Panc1 (cell line): ENCODE measurements around the gene OR8K5. TPM values are rescaled to one million over a fixed set of nuclear protein-coding genes. Genes with fewer than 3 reads are reported as not detected.
"Not testable (repeated sequence)": the region's sequence is repeated elsewhere in the genome, so short reads cannot be mapped to it uniquely, and the experiment has no call there.

ENCODE experiments used
- ATAC-seq: fragments of 200-7000 bp; cut with Tn5 transposase; 2 replicates; pipeline ENCODE4 v1.9.1; 2020; ENCODE audit warnings: mild to moderate bottlenecking, moderate library complexity
- BruUV-seq: library from RNA; stranded (reverse); fragments of 400-500 nt; replicated peaks from 2 replicates; lab custom pipeline; 2021; lab: Mats Ljungman, UMichigan
- CTCF ChIA-PET: fragments of 300-600 bp; sonication (Branson Sonifier 250); formaldehyde crosslinking; loops from one replicate; lab custom pipeline; 2022; ENCODE audit warnings: antibody characterized with exemption; lab: Charles Lee
- POLR2A ChIA-PET: fragments of 300-600 bp; sonication (Branson Sonifier 250); formaldehyde crosslinking; loops from one replicate; lab custom pipeline; 2022; ENCODE audit warnings: antibody characterized with exemption; lab: Charles Lee
- DNase-seq: peaks from one replicate; pipeline ENCODE4 v3.0.0-alpha.2; 2010; ENCODE audit warnings: low read depth, low spot score
- H3K27ac ChIP-seq: 2 replicates; pipeline ENCODE4 v1.5.1; 2011; ENCODE audit warnings: mild to moderate bottlenecking, low read length, inconsistent platforms
- H3K27me3 ChIP-seq: fragments of 200-500 bp; sonication (Bioruptor generic); 2 replicates; pipeline ENCODE4 v1.6.0; 2014; ENCODE audit warnings: low read length, inconsistent platforms; ENCODE audit not compliant: control insufficient read depth, insufficient read depth
- H3K36me3 ChIP-seq: fragments of 200-500 bp; sonication (Bioruptor generic); 2 replicates; pipeline ENCODE4 v1.5.1; 2014; ENCODE audit warnings: inconsistent platforms, mild to moderate bottlenecking, low read length, moderate library complexity; ENCODE audit not compliant: control insufficient read depth, insufficient read depth
- H3K4me1 ChIP-seq: 2 replicates; pipeline ENCODE4 v1.5.1; 2011; ENCODE audit warnings: inconsistent platforms, mild to moderate bottlenecking, low read length, moderate library complexity; ENCODE audit not compliant: control insufficient read depth, insufficient read depth
- H3K4me3 ChIP-seq, 2 experiments: 2 replicates each; pipeline ENCODE4 v1.5.1; 2011 to 2012; ENCODE audit warnings: low read depth in 2 of 2, low read length in 2 of 2, mild to moderate bottlenecking in 2 of 2, inconsistent platforms in 1 of 2, moderate library complexity in 1 of 2
- H3K9me3 ChIP-seq: fragments of 200-500 bp; sonication (Bioruptor generic); 2 replicates; pipeline ENCODE4 v1.5.1; 2014; ENCODE audit warnings: low read depth, mild to moderate bottlenecking, inconsistent platforms, low read length, moderate library complexity; ENCODE audit not compliant: control insufficient read depth, insufficient read depth
- POLR2AphosphoS5 ChIP-seq: IDR thresholded peaks from 2 replicates; pipeline ENCODE4 v1.6.1; 2012; ENCODE audit warnings: mild to moderate bottlenecking, low read depth, low read length, moderate library complexity
- SIN3A ChIP-seq: IDR thresholded peaks from 2 replicates; pipeline ENCODE4 v1.6.1; 2012; ENCODE audit warnings: low read depth, mild to moderate bottlenecking, low read length, moderate library complexity, borderline replicate concordance; ENCODE audit not compliant: insufficient read depth
- TCF7L2 ChIP-seq: IDR thresholded peaks from 2 replicates; pipeline ENCODE4 v1.6.1; 2011; ENCODE audit warnings: mild to moderate bottlenecking, low read depth, low read length, inconsistent platforms
- in situ Hi-C: cut with HindIII; loops from 2 replicates; pipeline ENCODE4 v1.10.0; 2016; ENCODE audit warnings: low sequenced_read_pairs, low pct_unique_long_range_greater_than_20kb
- intact Hi-C: fragments of 100-400 bp; cut with micrococcal nuclease; formaldehyde crosslinking; loops from one replicate; pipeline ENCODE4 v1.10.0; 2022; ENCODE audit not compliant: unreplicated experiment
- total RNA-seq: library from RNA; stranded (reverse); gene quantifications from one replicate; pipeline ENCODE4 v1.2.1, GENCODE V29; 2021; ENCODE audit not compliant: unreplicated experiment
- TF ChIP-seq, protein P1 (sequence below), 2 experiments: IDR thresholded peaks; 2 replicates each; pipeline ENCODE4 v1.6.1; 2011 to 2012; ENCODE audit warnings: low read depth in 2 of 2, control low read depth in 1 of 2, low read length in 1 of 2, mild to moderate bottlenecking in 1 of 2, moderate library complexity in 1 of 2; ENCODE audit not compliant: insufficient read depth in 1 of 2
- TF ChIP-seq, protein P2 (sequence below): fragments of 450-650 bp; IDR thresholded peaks from 2 replicates; pipeline ENCODE4 v1.5.1; 2017; ENCODE audit warnings: mild to moderate bottlenecking

OR8K5 gene
- total RNA-seq, 1 experiment from 2014 or later = not detected

DNA sequence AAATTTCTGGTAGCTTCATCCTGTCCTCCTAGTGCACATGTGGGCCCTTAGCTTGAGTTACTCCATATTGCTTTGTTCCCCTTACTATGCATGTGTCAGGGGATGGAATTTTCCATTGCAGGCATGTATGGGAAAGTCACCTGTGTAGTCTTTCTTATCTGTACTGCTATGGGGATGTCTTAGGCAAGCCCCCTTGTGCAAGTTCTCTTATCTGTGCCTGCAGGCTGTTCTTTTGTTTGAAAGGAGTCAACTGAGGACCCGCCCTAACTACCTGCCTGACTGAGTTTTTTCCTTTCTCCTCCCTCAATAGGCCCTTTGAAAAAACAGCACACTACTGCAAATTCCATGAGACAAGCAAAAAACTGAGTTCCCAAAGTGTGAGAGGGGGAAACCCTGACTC is 8.7 kb downstream of the OR8K5 start:
- Histone ChIP-seq H3K27ac (no peak overlapping the region), H3K4me1 (no peaks in the 10 kb centered on the region), H3K4me3 (no peak overlapping the region), H3K9me3 (no peaks in the 10 kb centered on the region; the same call in 1 of the 2 replicates), H3K36me3 (no peaks in the 10 kb centered on the region), H3K27me3 (no peaks in the 10 kb centered on the region)
- DNase-seq = no peak
- BruUV-seq = no TSS peak
- no peak for ATAC-seq
- intact Hi-C loops (no loop called here), in situ Hi-C loops (no loop called here)
- TF ChIP-seq POLR2AphosphoS5 (no peak), SIN3A (no peak), TCF7L2 (no peak)
- TF ChIP-seq, protein P1, sequence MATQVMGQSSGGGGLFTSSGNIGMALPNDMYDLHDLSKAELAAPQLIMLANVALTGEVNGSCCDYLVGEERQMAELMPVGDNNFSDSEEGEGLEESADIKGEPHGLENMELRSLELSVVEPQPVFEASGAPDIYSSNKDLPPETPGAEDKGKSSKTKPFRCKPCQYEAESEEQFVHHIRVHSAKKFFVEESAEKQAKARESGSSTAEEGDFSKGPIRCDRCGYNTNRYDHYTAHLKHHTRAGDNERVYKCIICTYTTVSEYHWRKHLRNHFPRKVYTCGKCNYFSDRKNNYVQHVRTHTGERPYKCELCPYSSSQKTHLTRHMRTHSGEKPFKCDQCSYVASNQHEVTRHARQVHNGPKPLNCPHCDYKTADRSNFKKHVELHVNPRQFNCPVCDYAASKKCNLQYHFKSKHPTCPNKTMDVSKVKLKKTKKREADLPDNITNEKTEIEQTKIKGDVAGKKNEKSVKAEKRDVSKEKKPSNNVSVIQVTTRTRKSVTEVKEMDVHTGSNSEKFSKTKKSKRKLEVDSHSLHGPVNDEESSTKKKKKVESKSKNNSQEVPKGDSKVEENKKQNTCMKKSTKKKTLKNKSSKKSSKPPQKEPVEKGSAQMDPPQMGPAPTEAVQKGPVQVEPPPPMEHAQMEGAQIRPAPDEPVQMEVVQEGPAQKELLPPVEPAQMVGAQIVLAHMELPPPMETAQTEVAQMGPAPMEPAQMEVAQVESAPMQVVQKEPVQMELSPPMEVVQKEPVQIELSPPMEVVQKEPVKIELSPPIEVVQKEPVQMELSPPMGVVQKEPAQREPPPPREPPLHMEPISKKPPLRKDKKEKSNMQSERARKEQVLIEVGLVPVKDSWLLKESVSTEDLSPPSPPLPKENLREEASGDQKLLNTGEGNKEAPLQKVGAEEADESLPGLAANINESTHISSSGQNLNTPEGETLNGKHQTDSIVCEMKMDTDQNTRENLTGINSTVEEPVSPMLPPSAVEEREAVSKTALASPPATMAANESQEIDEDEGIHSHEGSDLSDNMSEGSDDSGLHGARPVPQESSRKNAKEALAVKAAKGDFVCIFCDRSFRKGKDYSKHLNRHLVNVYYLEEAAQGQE (IDR thresholded peaks at IDR 0.05; ENCODE audit: insufficient read depth in 1 of 2, low read depth in 2 of 2, low read length in 1 of 2) = no peak
- TF ChIP-seq, protein P2, sequence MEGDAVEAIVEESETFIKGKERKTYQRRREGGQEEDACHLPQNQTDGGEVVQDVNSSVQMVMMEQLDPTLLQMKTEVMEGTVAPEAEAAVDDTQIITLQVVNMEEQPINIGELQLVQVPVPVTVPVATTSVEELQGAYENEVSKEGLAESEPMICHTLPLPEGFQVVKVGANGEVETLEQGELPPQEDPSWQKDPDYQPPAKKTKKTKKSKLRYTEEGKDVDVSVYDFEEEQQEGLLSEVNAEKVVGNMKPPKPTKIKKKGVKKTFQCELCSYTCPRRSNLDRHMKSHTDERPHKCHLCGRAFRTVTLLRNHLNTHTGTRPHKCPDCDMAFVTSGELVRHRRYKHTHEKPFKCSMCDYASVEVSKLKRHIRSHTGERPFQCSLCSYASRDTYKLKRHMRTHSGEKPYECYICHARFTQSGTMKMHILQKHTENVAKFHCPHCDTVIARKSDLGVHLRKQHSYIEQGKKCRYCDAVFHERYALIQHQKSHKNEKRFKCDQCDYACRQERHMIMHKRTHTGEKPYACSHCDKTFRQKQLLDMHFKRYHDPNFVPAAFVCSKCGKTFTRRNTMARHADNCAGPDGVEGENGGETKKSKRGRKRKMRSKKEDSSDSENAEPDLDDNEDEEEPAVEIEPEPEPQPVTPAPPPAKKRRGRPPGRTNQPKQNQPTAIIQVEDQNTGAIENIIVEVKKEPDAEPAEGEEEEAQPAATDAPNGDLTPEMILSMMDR = no peak
- ChIA-PET CTCF (no interaction called here), POLR2A (no interaction called here)

DNA sequence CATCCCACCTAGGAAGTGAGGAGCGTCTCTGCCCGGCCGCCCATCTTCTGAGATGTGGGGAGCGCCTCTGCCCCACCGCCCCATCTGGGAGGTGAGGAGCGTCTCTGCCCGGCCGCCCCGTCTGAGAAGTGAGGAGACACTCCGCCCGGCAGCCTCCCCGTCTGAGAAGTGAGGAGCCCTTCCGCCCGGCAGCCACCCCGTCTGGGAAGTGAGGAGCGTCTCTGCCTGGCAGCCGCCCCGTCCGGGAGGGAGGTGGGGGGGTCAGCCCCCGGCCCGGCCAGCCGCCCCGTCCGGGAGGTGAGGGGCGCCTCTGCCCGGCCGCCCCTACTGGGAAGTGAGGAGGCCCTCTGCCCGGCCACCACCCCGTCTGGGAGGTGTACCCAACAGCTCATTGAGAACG is 16.4 kb downstream of the OR8K5 start:
- H3K36me3 ChIP-seq, H3K4me1 ChIP-seq, DNase-seq, ATAC-seq, H3K4me3 ChIP-seq, H3K27me3 ChIP-seq, BruUV-seq, CTCF ChIA-PET, intact Hi-C loops, H3K27ac ChIP-seq, H3K9me3 ChIP-seq, in situ Hi-C loops, POLR2A ChIA-PET: not testable (repeated sequence)

DNA sequence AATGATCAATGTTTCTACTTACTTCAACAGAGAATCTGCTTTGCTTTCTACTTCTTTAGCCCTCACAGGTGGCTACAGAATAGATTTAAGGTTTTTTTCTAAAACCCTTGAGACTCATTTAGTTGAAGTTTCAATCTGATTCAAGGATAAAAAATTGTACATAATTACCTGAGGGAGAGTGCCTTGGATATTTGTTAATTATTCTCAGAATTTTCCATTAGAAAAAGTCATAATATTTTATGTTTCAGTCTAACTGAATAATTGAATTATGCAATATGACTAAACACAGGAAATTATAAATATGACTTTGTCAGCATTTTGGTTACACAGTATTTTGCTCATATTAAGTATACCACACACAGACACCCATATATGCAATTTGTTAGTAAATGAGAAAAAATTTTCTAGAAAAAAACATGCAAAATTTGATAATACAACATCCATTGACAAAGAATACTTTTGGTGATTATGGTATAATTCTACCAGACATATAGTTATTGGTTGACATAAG is 19.9 kb downstream of the OR8K5 start, which contains the start of gene OR8J3:
TSS of gene OR8J3 (minus strand) at position 51 of the 511 bp plus-strand sequence. CDS start 2,483 bp downstream, outside the sequence.
- Histone ChIP-seq H3K9me3 (no peaks in the 10 kb centered on the region), H3K27me3 (no peaks in the 10 kb centered on the region), H3K36me3 (no peaks in the 10 kb centered on the region), H3K27ac (no peak within 1 kb of the TSS), H3K4me3 (no peak within 1 kb of the TSS), H3K4me1 (no peaks in the 10 kb centered on the region)
- CTCF ChIA-PET = no interaction called here
- TF ChIP-seq, protein P1 (IDR thresholded peaks at IDR 0.05; ENCODE audit: insufficient read depth in 1 of 2, low read depth in 2 of 2, low read length in 1 of 2) = no peak
- TF ChIP-seq TCF7L2 (no peak), POLR2AphosphoS5 (no peak), SIN3A (no peak)
- TF ChIP-seq, protein P2 = no peak
- no TSS peak for BruUV-seq
- intact Hi-C loops = no loop called here
- ATAC-seq (no peak), DNase-seq (no peak)
- in situ Hi-C loops = no loop called here
- POLR2A ChIA-PET = no interaction called here
